DOHH2 (cell line): Measurements from ENCODE around the gene IGDCC3.

Experiments used
- H3F3A ChIP-seq: fragments of 200-600 bp; sonication (generic), shearing (Covaris generic); 2 replicates; pipeline ENCODE4 v1.6.0; 2016; ENCODE audit warnings: antibody characterized with exemption, mild to moderate bottlenecking; ENCODE audit not compliant: control insufficient read depth, insufficient read depth
- H3K27ac ChIP-seq: fragments of 200-600 bp; sonication (generic); 2 replicates; pipeline ENCODE4 v1.5.1; 2014; ENCODE audit warnings: low read depth, mild to moderate bottlenecking, low read length, moderate library complexity
- H3K27me3 ChIP-seq: fragments of 200-600 bp; sonication (generic); 2 replicates; pipeline ENCODE4 v1.6.1; 2014; ENCODE audit warnings: mild to moderate bottlenecking, low read length, mixed read lengths; ENCODE audit not compliant: control insufficient read depth
- H3K36me3 ChIP-seq: fragments of 200-600 bp; sonication (generic); 2 replicates; pipeline ENCODE4 v1.6.1; 2014; ENCODE audit warnings: mild to moderate bottlenecking, low read length, moderate library complexity, mixed read lengths; ENCODE audit not compliant: control insufficient read depth
- H3K4me1 ChIP-seq: fragments of 200-600 bp; sonication (generic); 2 replicates; pipeline ENCODE4 v1.6.1; 2014; ENCODE audit warnings: mild to moderate bottlenecking, low read length, mixed read lengths; ENCODE audit not compliant: control insufficient read depth
- H3K4me2 ChIP-seq: fragments of 200-600 bp; sonication (generic); 2 replicates; pipeline ENCODE4 v1.6.0; 2014; ENCODE audit warnings: mild to moderate bottlenecking, low read length, moderate library complexity
- H3K4me3 ChIP-seq: fragments of 200-600 bp; sonication (generic); 2 replicates; pipeline ENCODE4 v1.5.1; 2014; ENCODE audit warnings: mild to moderate bottlenecking, low read length, mixed read lengths
- H3K79me2 ChIP-seq: fragments of 200-600 bp; sonication (generic); 2 replicates; pipeline ENCODE4 v1.6.1; 2014; ENCODE audit warnings: mild to moderate bottlenecking, low read length, mixed read lengths; ENCODE audit not compliant: control insufficient read depth
- H3K9me2 ChIP-seq: fragments of 200-600 bp; sonication (generic); replicated peaks from 2 replicates; pipeline ENCODE4 v1.6.1; 2014; ENCODE audit warnings: mild to moderate bottlenecking, low read length, mixed read lengths; ENCODE audit not compliant: control insufficient read depth
- H3K9me3 ChIP-seq: fragments of 200-600 bp; sonication (generic); 2 replicates; pipeline ENCODE4 v1.6.1; 2014; ENCODE audit warnings: antibody characterized with exemption, low read length, mixed read lengths; ENCODE audit not compliant: control insufficient read depth, insufficient read depth
- H4K20me1 ChIP-seq: fragments of 200-600 bp; sonication (generic); 2 replicates; pipeline ENCODE4 v1.6.0; 2014; ENCODE audit warnings: low read depth, mild to moderate bottlenecking, antibody characterized with exemption, low read length, moderate library complexity; ENCODE audit not compliant: control insufficient read depth, insufficient read depth
- CTCF ChIP-seq: fragments of 200-600 bp; sonication (generic); IDR thresholded peaks from one replicate; pipeline ENCODE4 v1.5.1; 2014; ENCODE audit warnings: antibody characterized with exemption, mild to moderate bottlenecking, low read depth, low read length; ENCODE audit not compliant: poor library complexity, severe bottlenecking
- EZH2phosphoT487 ChIP-seq: fragments of 200-600 bp; sonication (generic); IDR thresholded peaks from 2 replicates; pipeline ENCODE4 v1.6.1; 2017; ENCODE audit warnings: borderline replicate concordance, mild to moderate bottlenecking, antibody characterized with exemption, low read length, moderate library complexity, mixed read lengths

Gene IGDCC3

GRCh38 chr15:65376767-65377104, 1.1 kb downstream of the IGDCC3 start:
- no peaks in the 10 kb centered on the region; the same call in 1 of the 2 replicates for H3F3A ChIP-seq
- no peaks in the 10 kb centered on the region for H3K79me2 ChIP-seq
- H3K36me3 ChIP-seq: no peaks in the 10 kb centered on the region
- H3K4me2 ChIP-seq: no peak overlapping the region
- H3K9me3 ChIP-seq: no peaks in the 10 kb centered on the region
- H3K4me1 ChIP-seq: no peaks in the 10 kb centered on the region
- no peak for TF ChIP-seq EZH2phosphoT487
- TF ChIP-seq CTCF: no peak
- H3K27me3 ChIP-seq: peaks cover 71% of the 10 kb centered on the region
- H3K9me2 ChIP-seq: no peaks in the 10 kb centered on the region
- H4K20me1 ChIP-seq: no peaks in the 10 kb centered on the region
- H3K27ac ChIP-seq: no peak overlapping the region
- H3K4me3 ChIP-seq: no peak overlapping the region

GRCh38 chr15:65375871-65376607, 1.8 kb downstream of the IGDCC3 start:
- no peaks in the 10 kb centered on the region for H3K9me2 ChIP-seq
- no peaks in the 10 kb centered on the region for H3K36me3 ChIP-seq
- no peaks in the 10 kb centered on the region for H4K20me1 ChIP-seq
- no peaks in the 10 kb centered on the region for H3K79me2 ChIP-seq
- no peak overlapping the region for H3K4me3 ChIP-seq
- no peaks in the 10 kb centered on the region for H3K9me3 ChIP-seq
- peaks cover 66% of the 10 kb centered on the region for H3K27me3 ChIP-seq
- no peak overlapping the region for H3K27ac ChIP-seq
- H3F3A ChIP-seq: no peaks in the 10 kb centered on the region
- no peak for TF ChIP-seq EZH2phosphoT487
- no peak for TF ChIP-seq CTCF
- H3K4me1 ChIP-seq: no peaks in the 10 kb centered on the region
- H3K4me2 ChIP-seq: no peak overlapping the region

GRCh38 chr15:65374821-65375401, 2.9 kb downstream of the IGDCC3 start:
- Histone ChIP-seq H3K4me2 (no peak overlapping the region), H3K27ac (no peak overlapping the region), H3K4me1 (no peaks in the 10 kb centered on the region), H3K27me3 (peaks cover 60% of the 10 kb centered on the region), H3K9me2 (no peaks in the 10 kb centered on the region), H3F3A (no peaks in the 10 kb centered on the region), H3K79me2 (no peaks in the 10 kb centered on the region), H3K36me3 (no peaks in the 10 kb centered on the region), H4K20me1 (no peaks in the 10 kb centered on the region), H3K9me3 (no peaks in the 10 kb centered on the region), H3K4me3 (no peak overlapping the region)
- TF ChIP-seq EZH2phosphoT487: no peak
- TF ChIP-seq CTCF: no peak
